Colonic mucosa (tissue), 4 donors: Measurements from ENCODE around the gene ACTL7B. TPM values are rescaled to one million over a fixed set of nuclear protein-coding genes. Genes with fewer than 3 reads are reported as not detected.

ENCODE experiments used
- DNase-seq: peaks from one replicate; pipeline ENCODE4 v3.0.0-alpha.2; 2020
- H3K27ac ChIP-seq: fragments of 200-600 bp; one replicate; pipeline ENCODE4 v1.8.0; 2021
- H3K27me3 ChIP-seq: fragments of 200-600 bp; one replicate; pipeline ENCODE4 v1.8.0; 2021
- H3K36me3 ChIP-seq: fragments of 200-600 bp; one replicate; pipeline ENCODE4 v1.8.0; 2021
- H3K4me1 ChIP-seq: fragments of 200-600 bp; one replicate; pipeline ENCODE4 v1.8.0; 2021; ENCODE audit warnings: mild to moderate bottlenecking
- H3K4me3 ChIP-seq: fragments of 200-600 bp; one replicate; pipeline ENCODE4 v1.8.0; 2021
- H3K9ac ChIP-seq, 2 donors: one replicate each; pipeline ENCODE4 v1.7.0; 2013; ENCODE audit warnings: control low read depth in 2 of 2, low read depth in 2 of 2, low read length in 2 of 2
- H3K9me3 ChIP-seq: fragments of 200-600 bp; one replicate; pipeline ENCODE4 v1.8.0; 2021
- CTCF ChIP-seq: fragments of 200-600 bp; IDR thresholded peaks from one replicate; pipeline ENCODE4 v1.8.0; 2022; ENCODE audit warnings: antibody characterized with exemption, mild to moderate bottlenecking
- intact Hi-C: fragments of 100-400 bp; cut with DNase I; formaldehyde crosslinking; loops from one replicate; pipeline ENCODE4 v1.14.1; 2022
- total RNA-seq, 2 donors: library from RNA; stranded (reverse); fragmentation: NEBNext Ultra II Directional in 1 of 2; extraction: Animal tissue kit (Norgen Biotek cat#: 25700) in 1 of 2; gene quantifications; one replicate each; pipeline ENCODE4 v1.2.1, GENCODE V29; 2021
- donor health status: healthy.
- donor health status: DM: no; HTN: no; CAD: no.
- donor health status: DM: no; HTN: no; CAD: no.

Gene ACTL7B
- total RNA-seq, 2 donors from 2014 or later, result not detected

GRCh38 chr9:108809269-108809668 is 46.5 kb downstream of the ACTL7B start:
- no peak for TF ChIP-seq CTCF
- Histone ChIP-seq H3K36me3 (no peaks in the 10 kb centered on the region), H3K4me1 (no peaks in the 10 kb centered on the region), H3K4me3 (no peak overlapping the region), H3K9me3 (no peaks in the 10 kb centered on the region), H3K27me3 (no peaks in the 10 kb centered on the region), H3K27ac (no peak overlapping the region), H3K9ac (no peak overlapping the region)
- DNase-seq, result no peak
- intact Hi-C loops, result no loop called here

Other genes with a start within 250 kb of the ACTL7B start
- not detected for gene ACTL7A, start 6.3 kb upstream of the ACTL7B start, total RNA-seq
- 10 to 100 TPM; 11.8 to 21.6 TPM for gene ELP1, start 78.1 kb upstream of the ACTL7B start, total RNA-seq
- gene ABITRAM, start 78.4 kb upstream of the ACTL7B start, total RNA-seq, result 10 to 100 TPM; 15.3 to 15.7 TPM
- 10 to 100 TPM; 22.4 to 30.2 TPM for gene CTNNAL1, start 157.5 kb upstream of the ACTL7B start, total RNA-seq